ENCODE measurements around the gene IFRD2. TPM values are rescaled to one million over a fixed set of nuclear protein-coding genes. Genes with fewer than 3 reads are reported as not detected.

IFRD2 gene
- polyA plus RNA-seq = 100 to 1,000 TPM in 1 of 3 donors, 10 to 100 TPM in 2; 54.3 to 114 (median 77.3) TPM

- peak within 1 kb of the TSS; percentile 10 for H3K27ac ChIP-seq (ENCODE audit: low read depth, low read length)
- WGBS, 3 donors = 0 to 2% (median 1%) methylated on average over 52 to 67 of the region's 67 CpGs
These were observed at the start of gene IFRD2 for GRCh38 chr3:50292159-50293078. TSS of gene IFRD2 (minus strand) at chr3:50292429. CDS start at chr3:50292274, 155 bp downstream.

GRCh38 chr3:50341537-50341936 lies 49.3 kb upstream of the IFRD2 start:
- H3K27ac ChIP-seq (ENCODE audit: low read depth, low read length) = no peak overlapping the region
- 82 to 90% (median 84%) methylated on average over 9 of the region's 9 CpGs for WGBS, 3 donors

- 1 to 15% (median 1%) methylated on average over 66 to 85 of the region's 85 CpGs for WGBS, 3 donors
- H3K27ac ChIP-seq (ENCODE audit: low read depth, low read length) = peak within 1 kb of the TSS; percentile 47
These were observed 48.5 kb upstream of the IFRD2 start, which contains the start of gene RASSF1 for GRCh38 chr3:50340448-50341329. TSS of gene RASSF1 (minus strand) at chr3:50340836. CDS start at chr3:50340805, 31 bp downstream.

- 9 to 58% (median 22%) methylated on average over 9 of the region's 9 CpGs for WGBS, 3 donors
- peak overlapping the region; percentile 47 for H3K27ac ChIP-seq (ENCODE audit: low read depth, low read length)
These were observed 47.9 kb upstream of the IFRD2 start for GRCh38 chr3:50340147-50340447.

GRCh38 chr3:50339485-50340146 lies 47.4 kb upstream of the IFRD2 start:
- peak overlapping the region; percentile 36 for H3K27ac ChIP-seq (ENCODE audit: low read depth, low read length)
- WGBS, 3 donors = 51 to 88% (median 69%) methylated on average over 14 of the region's 14 CpGs

- 38 to 80% (median 43%) methylated on average over 5 of the region's 5 CpGs for WGBS, 3 donors
- H3K27ac ChIP-seq (ENCODE audit: low read depth, low read length) = peak overlapping the region; percentile 51
These were observed 46.7 kb upstream of the IFRD2 start for GRCh38 chr3:50338965-50339364.

- WGBS, 3 donors = 0% methylated on average over 70 to 79 of the region's 79 CpGs
These were observed 45.1 kb upstream of the IFRD2 start for GRCh38 chr3:50337175-50337861.

GRCh38 chr3:50336452-50337174 lies 44.4 kb upstream of the IFRD2 start:
- 1 to 2% (median 2%) methylated on average over 26 to 31 of the region's 31 CpGs for WGBS, 3 donors
- peak overlapping the region; percentile 73 for H3K27ac ChIP-seq (ENCODE audit: low read depth, low read length)

More at GRCh38 chr3:50337175-50337861, 45.1 kb upstream of the IFRD2 start:
- H3K27ac ChIP-seq (ENCODE audit: low read depth, low read length) = peak overlapping the region; percentile 98

GRCh38 chr3:50334339-50335075 lies 42.3 kb upstream of the IFRD2 start:
- WGBS, 3 donors = 53 to 65% (median 55%) methylated on average over 5 of the region's 5 CpGs
- H3K27ac ChIP-seq (ENCODE audit: low read depth, low read length) = no peak overlapping the region

GRCh38 chr3:50333744-50334328 lies 41.6 kb upstream of the IFRD2 start:
- no peak overlapping the region for H3K27ac ChIP-seq (ENCODE audit: low read depth, low read length)
- WGBS, 3 donors = 39 to 63% (median 49%) methylated on average over 12 of the region's 12 CpGs

GRCh38 chr3:50331364-50331907 lies 39.2 kb upstream of the IFRD2 start:
- H3K27ac ChIP-seq (ENCODE audit: low read depth, low read length) = no peak overlapping the region
- 93 to 97% (median 94%) methylated on average over 19 of the region's 19 CpGs for WGBS, 3 donors

GRCh38 chr3:50330330-50330729 lies 38.1 kb upstream of the IFRD2 start:
- WGBS, 3 donors = 91 to 94% (median 92%) methylated on average over 10 of the region's 10 CpGs
- no peak overlapping the region for H3K27ac ChIP-seq (ENCODE audit: low read depth, low read length)

- H3K27ac ChIP-seq (ENCODE audit: low read depth, low read length) = peak within 1 kb of the TSS; percentile 10
- WGBS, 3 donors = 1 to 3% (median 3%) methylated on average over 52 to 55 of the region's 55 CpGs
These were observed 35.9 kb upstream of the IFRD2 start, which contains the start of gene TUSC2 for GRCh38 chr3:50327943-50328691. TSS of gene TUSC2 (minus strand) at chr3:50328223. CDS start at chr3:50328099, 124 bp downstream.

- WGBS, 3 donors = 58 to 72% (median 69%) methylated on average over 4 of the region's 4 CpGs
- no peak overlapping the region for H3K27ac ChIP-seq (ENCODE audit: low read depth, low read length)
These were observed 34.9 kb upstream of the IFRD2 start for GRCh38 chr3:50327129-50327528.

- WGBS, 3 donors = 89 to 91% (median 90%) methylated on average over 8 of the region's 8 CpGs
- no peak overlapping the region for H3K27ac ChIP-seq (ENCODE audit: low read depth, low read length)
These were observed 33.9 kb upstream of the IFRD2 start for GRCh38 chr3:50326182-50326541.
